Measurements from ENCODE around the gene FAM174B.

GRCh38 chr15:92582206-92582605, 73.4 kb downstream of the FAM174B start:
- TF ChIP-seq CTCF (IDR thresholded peaks at IDR 0.05) (no peak), POLR2A (IDR thresholded peaks at IDR 0.05) (no peak)

Measured in heart left ventricle (tissue), 13 donors.